GM18498 (cell line): Measurements from ENCODE around the gene CRADD.

Experiments used
- ATAC-seq: cut with Tn5 transposase; IDR thresholded peaks from one replicate; pipeline ENCODE4 v1.9.1; 2021; ENCODE audit warnings: mild to moderate bottlenecking, moderate library complexity; ENCODE audit not compliant: unreplicated experiment

The CRADD gene

GRCh38 chr12:93892423-93893268, 215.5 kb downstream of the CRADD start:
- no peak for ATAC-seq

- no peak for ATAC-seq
Observed at GRCh38 chr12:93894391-93895088, 217.4 kb downstream of the CRADD start.

DNA sequence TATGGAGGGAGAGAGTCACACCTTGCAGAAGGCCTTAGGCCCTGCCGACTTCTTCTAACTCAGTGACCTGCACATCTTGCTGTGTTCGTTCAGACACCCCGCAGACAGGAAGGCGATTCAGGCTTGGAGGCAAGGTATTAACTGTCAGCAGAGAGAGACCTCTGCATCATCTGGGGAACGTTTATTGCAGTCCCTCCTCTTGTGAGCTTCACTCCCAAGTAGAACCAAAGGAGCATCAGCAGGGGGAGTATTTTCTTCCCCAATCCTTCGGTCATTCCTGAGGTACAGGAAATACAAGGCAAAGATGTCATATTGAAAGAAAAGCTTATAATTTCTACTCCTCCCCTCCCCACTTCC, 217.9 kb downstream of the CRADD start:
- no peak for ATAC-seq

- ATAC-seq: no peak
Observed at GRCh38 chr12:93896427-93896826, 219.3 kb downstream of the CRADD start.

- no peak for ATAC-seq
Observed at GRCh38 chr12:93896952-93897351, 219.8 kb downstream of the CRADD start.

- ATAC-seq: no peak
Observed at GRCh38 chr12:93901739-93902138, 224.6 kb downstream of the CRADD start.

GRCh38 chr12:93902192-93902591, 225.0 kb downstream of the CRADD start:
- no peak for ATAC-seq

- no peak for ATAC-seq
Observed at GRCh38 chr12:93902736-93903562, 225.8 kb downstream of the CRADD start.

DNA sequence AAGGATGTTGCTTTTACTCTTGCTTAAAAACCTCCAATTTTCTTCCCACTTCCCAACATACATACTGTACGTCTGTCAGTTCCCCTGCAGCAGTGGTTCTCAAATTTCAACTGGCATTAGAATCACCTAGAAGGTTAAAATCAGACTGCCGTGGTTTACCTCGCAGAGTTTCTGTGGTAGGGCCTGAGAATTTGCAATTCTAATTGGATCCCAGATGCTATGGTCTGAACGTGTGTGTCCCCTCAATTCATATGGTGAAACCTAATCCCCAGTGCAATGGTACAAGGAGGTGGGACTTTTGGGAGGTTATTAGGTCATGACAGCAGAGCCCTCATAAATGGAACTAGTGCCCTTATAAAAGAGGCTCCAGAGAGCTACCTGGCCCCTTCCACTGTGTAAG, 226.9 kb downstream of the CRADD start:
- no peak for ATAC-seq

GRCh38 chr12:93908264-93908663, 231.1 kb downstream of the CRADD start:
- ATAC-seq: no peak

GRCh38 chr12:93908846-93909567, 231.8 kb downstream of the CRADD start:
- ATAC-seq: no peak

DNA sequence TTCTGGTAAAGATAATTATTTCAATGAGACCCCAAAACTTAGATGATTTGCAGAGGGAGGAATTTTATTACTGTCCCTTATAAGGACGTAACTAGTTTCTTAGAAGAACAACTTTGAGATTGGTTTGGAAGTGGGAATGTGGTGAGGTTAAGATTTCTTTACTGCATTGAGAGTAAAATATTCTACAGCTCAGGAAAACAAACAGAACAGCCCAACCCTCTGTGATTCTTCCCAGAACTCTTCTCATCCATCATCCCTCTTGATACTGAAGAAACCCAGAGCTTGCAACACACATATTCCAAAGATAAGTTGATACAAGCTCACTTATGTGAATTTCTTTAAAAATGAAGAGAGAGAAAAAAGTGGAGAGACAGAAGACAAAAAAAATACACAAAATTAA, 234.2 kb downstream of the CRADD start:
- ATAC-seq: no peak

GRCh38 chr12:93912086-93912733, 235.0 kb downstream of the CRADD start:
- ATAC-seq: no peak

GRCh38 chr12:93913845-93914244, 236.7 kb downstream of the CRADD start:
- ATAC-seq: no peak

DNA sequence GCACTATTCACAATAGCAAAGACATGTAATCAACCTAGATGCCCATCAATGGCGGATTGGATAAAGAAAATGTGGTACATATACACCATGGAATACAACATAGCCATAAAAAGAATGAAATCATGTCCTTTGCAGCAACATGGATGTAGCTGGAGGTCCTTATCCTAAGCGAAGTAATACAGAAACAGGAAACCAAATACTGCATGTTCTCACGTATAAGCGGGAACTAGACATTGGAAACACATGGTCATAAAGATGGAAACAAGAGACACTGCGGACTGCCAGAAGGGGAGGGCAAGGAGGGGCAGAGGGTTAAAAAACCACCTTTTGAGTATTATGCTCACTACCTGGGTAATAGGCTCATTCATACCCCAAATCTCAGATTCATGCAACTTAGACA, 237.1 kb downstream of the CRADD start:
- no peak for ATAC-seq

DNA sequence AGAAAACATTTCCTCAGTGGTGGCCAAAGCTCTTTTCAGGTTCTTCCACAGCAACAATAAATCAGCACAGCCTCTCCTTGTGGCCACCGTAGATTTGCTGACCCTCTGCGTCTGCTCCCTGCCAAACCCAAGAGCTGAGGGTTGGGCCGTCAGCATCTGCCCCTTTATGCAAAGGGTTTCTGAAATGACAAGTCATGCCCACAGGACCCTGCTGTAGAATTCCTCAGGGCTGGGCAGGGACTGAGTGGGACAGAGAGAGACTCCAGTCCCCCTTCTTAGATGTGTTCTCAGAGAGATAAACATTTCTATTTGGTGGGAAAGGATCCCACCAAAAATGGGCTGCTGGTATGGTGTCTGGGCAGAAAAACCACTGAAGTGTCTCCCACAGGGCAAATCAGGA, 238.2 kb downstream of the CRADD start:
- ATAC-seq: no peak

DNA sequence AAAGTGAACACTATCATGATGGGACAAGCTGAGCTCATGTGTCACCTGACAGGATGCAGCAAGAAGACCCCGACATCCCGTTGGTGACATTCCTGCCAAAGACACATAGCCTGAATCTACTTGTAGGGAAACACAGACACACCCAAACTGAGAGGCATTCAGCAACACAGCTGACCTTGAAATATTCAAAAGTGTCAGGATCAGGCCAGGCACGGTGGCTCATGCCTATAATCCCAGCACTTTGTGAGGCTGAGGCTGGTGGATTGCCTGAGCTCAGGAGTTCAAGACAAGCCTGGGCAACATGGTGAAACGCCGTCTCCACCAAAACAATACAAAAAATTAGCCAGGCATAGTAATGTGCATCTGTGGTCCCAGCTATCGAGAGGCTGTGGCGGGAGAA, 239.2 kb downstream of the CRADD start:
- ATAC-seq: no peak

DNA sequence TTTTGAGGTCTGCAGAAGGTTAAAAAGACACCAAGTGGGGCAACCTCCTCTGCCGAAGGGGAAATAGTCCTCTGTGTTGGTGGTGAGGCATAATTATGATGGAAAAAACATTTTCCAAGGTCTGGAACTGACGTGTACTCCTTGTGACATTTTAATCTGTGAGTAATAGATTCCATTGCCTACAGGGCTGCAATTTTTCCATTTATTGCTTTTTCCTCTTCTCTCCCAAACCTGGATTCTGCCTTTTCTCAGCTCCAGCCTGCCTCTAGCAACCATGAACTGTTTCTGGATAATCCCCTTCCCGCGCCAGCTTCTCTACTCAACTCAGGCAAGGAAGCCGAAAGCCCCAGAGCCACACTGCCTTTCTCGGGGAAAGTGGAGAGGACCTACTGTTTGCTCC, 241.1 kb downstream of the CRADD start:
- no peak for ATAC-seq

DNA sequence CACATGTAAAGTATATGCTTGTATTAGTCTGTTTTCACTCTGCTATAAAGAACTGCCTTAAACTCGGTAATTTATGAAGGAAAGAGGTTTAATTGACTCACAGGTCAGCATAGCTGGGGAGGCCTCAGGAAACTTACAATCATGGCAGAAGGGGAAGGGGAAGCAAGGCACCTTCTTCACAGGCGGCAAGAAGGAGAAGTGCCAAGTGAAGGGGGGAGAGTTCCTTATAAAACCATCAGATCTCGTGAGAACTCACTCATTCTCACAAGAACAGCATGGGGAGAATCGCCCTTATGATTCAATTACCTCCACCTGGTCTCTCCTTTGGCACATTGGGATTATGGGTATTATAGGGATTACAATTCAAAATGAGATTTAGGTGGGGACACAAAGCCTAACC, 241.7 kb downstream of the CRADD start:
- ATAC-seq: no peak

GRCh38 chr12:93921521-93921920, 244.3 kb downstream of the CRADD start:
- ATAC-seq: no peak
